ENCODE data around the gene TNK2.

Gene TNK2

GRCh38 chr3:195899701-195900435, 8.5 kb downstream of the TNK2 start:
- DNase-seq (ENCODE audit: low read depth in 2 of 2): no peak

DNA sequence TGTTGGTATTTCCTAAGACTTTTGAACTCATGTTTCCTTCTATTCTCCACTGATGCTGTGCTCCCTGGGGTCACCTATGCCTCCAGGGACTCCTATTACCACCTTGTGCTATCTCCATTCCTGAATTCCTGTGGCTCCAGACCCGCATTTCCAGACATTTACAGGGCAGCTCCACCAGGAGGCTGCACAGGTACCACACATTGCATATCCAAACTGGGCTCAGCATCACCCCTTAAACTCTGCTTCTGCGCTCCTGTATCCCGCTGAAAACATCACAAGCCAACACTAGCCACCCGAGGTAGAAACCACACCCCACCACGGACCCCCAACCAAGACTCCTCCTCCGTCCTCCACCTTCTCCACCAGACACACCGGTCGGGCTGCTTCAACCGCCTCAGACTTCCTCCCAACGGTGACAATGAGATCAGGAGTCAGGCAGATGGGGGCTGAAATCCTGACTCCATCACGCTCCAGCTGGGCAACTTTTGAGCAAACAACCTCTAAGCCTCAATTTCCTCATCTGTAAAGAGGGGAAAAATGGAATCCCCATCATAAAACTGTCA, 10.4 kb downstream of the TNK2 start:
- no peak for DNase-seq (ENCODE audit: low read depth in 2 of 2)

- no peak for DNase-seq (ENCODE audit: low read depth in 2 of 2)
Observed at GRCh38 chr3:195897081-195897852, 11.1 kb downstream of the TNK2 start.

- no peak for DNase-seq (ENCODE audit: low read depth in 2 of 2)
Observed at GRCh38 chr3:195896361-195897080, 11.8 kb downstream of the TNK2 start.

DNA sequence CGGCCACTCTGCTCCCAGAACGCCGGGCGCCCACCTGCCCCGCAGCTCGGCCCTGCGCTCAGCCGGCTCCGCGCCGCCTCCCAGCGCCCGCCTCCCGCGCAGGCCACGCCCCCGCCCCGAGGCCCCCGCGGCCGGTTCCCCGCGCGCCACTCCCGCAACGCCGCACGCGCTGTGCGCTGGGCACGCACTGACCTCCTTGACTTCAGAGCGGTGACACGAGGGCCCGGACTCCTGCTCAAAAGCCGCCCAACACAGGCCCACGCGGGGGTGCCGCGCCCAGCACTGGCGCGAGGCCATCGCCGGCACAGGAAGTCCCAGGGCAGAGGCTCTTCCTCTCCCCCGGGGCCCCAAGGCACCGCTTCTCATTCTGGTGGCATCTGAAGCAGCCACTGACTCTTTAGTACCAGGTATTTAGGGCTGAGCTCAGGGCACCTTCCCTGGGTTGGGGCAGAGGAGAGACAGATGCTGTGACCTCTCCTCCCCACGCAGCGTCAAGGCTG, 12.4 kb downstream of the TNK2 start:
- peak in 1 of 2 donors; percentile 39 for DNase-seq (ENCODE audit: low read depth in 2 of 2)

DNA sequence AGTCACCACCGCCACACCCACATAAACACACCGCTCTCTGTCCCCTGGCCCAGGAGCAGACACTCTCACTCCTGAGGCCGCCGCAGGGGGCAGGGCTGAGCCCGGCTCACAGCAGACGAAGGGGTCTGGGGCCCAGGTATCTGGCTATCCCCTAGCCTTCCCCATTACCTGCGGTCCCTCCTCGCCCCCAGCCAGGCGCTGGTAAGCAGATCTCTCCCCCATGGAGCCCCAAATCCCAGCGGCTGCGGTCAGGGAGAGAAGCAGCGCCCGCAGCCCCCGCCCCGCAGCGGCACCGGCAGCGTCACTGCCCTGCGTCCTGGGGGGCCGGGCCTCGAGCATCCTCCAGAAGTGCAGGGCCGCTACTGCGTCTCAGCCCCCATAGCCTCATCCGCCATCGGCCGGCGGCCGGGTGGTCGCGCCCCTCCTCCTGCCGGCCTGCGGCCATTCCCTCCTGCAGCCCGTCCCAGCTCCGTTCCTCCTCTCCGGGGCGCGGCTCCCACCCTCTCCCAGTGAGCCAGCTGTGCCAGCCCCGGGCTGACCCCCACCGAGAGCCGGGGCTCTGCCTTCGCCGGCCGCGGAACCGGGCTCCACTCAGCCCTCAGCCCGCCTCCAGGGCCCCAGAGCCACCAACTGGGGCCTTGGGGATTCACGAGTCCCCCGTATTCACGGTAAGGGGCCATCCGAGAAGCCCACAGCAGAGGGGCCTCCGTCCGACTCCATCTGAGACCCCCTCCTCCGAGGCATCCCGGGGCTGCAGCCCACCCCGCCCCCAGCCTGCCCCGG, 13.1 kb downstream of the TNK2 start:
- DNase-seq (ENCODE audit: low read depth in 2 of 2): peak; percentile 37 to 54

DNA sequence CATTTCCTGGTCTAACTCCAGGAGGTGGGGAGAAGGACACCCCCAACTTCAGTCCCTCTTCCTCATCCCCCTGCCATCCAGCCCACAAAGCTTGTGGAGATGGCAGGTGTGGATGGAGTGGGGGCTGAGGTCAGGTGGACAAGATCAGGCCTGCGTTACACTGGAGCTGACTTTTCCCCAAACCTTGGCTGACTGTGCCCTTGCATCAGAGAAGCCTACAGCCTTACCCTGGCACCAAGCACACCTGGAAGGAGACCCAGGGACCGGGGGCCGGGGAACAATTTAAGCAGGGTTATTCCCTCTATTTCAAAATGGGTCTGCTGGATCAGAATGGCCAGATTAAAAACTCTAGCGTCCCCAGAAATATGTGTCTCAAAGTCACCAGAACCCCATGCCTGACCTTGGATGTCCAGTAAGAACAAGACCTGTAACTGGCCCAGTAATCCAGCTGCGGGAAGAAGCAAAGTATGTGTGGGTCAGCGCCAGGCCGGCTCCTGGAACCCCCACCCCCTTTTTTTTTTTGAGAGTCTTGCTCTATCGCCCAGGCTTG, 14.4 kb downstream of the TNK2 start:
- DNase-seq (ENCODE audit: low read depth in 2 of 2): no peak

GRCh38 chr3:195893516-195893915, 14.8 kb downstream of the TNK2 start:
- DNase-seq (ENCODE audit: low read depth in 2 of 2): no peak

DNA sequence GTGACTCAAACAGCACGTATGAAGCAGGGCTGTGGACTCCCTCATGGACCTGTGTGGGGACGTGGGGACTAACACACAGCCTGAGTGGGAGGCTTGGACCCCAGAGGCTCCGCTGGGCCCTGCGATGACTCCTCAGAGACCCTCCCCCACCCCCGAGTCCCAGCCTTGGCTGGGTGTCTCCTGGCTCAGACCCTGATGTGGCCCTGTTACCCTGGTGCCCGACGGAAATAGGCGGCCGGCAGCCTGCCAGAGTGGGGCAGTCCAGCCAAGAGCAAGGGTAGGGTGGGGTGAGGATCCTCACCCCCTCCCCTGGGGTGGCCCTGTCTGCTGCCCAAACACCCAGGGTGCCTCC, 15.3 kb downstream of the TNK2 start:
- no peak for DNase-seq (ENCODE audit: low read depth in 2 of 2)

- DNase-seq (ENCODE audit: low read depth in 2 of 2): no peak
Observed at GRCh38 chr3:195892105-195893043, 16.0 kb downstream of the TNK2 start.

DNA sequence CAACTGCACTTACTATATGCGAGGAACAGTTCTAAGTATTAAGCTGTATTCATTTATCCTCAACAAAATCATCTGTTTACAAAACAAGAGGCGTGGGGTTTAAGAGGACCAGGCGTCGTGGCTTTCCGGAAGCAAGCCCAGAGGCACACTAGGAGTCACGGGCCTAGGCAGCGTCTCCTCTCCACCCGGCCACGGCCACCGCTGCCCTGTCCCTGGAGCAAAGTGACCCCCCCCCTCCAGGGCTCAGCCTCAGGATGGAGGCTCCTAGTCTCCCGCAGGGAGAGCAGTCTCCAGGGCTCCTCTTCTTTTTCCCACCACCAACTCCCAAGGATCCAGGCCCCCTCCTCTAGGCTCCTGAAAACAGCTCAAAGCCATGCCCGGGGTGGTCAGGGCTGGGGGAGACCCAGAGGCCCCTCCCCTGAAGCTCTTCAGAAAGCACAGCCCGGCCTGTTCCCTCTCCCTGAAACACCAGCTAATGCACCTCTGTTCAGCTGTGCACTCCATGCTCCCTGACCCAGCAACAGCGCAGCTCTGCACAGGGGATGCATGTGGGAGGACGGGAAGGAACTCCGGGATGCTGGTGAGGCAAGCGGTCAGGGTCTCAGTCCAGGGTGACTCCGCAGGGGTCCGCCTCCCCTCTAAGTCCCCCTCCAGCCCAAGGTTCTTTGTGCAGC, 16.8 kb downstream of the TNK2 start:
- no peak for DNase-seq (ENCODE audit: low read depth in 2 of 2)

DNA sequence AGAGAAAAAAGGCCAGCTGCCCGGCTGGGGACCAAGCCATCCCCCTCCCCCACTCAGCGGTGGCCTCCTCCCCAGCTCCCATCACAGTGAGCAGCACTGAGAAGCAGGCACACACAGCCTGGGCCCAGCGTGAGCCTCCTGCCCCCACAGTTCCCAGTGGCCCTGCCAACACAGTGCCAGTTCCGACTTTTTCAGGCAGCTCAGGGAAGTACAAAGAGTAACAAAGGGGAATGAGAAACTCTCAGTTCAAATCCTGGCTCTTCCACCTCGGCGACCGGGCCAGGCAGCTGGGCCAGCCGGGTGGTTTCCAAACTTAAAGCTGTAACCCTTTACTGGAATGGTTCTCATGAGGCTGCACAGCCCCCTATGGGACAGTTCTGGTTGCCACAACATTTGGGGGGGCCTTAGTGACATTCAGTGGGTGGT, 18.5 kb downstream of the TNK2 start:
- no peak for DNase-seq (ENCODE audit: low read depth in 2 of 2)

- DNase-seq (ENCODE audit: low read depth in 2 of 2): no peak
Observed at GRCh38 chr3:195888981-195889869, 19.1 kb downstream of the TNK2 start.

DNA sequence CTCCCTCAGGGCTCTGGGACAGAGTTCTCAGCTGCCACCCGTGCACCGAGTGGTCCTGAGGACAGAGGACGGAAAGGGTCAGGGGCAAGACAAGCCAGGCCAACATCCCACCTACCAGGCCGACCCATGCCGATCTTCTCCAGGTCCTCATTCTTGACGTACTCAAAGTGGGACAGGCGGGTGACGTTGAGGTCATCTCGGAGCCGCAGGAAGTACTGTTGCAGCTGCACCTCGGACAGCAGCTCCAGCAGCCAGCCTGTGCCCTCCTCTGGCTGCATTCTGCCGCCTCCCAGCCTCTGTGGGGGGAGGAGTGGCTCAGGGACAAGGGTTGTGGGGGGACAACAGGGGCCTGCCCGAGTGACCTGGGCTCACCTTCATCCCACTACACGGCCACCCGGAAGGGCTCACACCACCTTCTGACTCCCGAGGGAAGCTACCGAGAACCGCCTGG, 20.0 kb downstream of the TNK2 start:
- no peak for DNase-seq (ENCODE audit: low read depth in 2 of 2)

GRCh38 chr3:195887670-195888069, 20.7 kb downstream of the TNK2 start:
- no peak for DNase-seq (ENCODE audit: low read depth in 2 of 2)

DNA sequence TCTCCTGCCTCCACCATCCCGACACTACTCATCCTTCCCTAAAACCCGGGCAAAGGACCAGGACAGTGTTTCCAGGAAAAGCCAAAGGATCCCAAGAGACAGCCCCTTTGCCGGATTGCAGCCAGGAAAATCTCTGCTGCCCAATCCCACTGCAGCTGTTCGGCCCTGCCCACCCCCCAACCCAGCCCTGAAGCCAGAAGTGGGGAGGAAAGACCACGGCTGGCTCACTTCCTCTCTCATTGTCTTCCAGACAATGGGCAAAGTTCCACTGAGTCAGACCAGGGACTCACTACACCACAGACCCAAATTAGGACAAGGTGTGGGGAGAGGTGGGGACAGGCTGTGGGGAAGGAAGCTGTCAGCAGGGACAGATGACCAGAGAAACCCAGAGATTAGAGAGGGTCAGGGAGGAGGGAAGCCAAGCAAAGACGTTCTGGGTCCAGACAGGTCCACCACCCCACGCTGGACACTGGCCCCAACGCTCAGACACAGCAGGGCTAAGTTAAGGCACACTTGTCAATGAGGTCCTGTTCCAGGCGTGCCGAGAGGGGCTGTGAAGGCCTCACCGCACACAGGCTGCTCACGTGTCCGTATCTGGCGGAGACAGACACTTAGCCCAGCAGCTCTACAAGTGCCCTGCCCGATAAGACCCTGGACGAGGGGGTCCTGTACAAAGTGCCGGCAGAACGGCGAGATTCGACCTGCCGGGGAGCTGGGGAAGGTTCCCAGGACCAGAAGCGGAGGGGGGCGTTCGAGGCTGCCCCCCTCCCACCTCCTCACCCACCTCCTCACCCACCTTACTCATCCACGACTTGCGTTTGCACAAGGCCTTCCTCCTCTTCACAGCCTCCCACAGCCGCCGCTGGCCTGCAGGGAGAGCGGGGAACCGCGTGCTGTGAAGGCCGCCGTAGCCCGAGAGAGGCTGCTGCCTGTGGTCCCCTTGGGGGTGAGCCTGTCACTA, 21.9 kb downstream of the TNK2 start:
- DNase-seq (ENCODE audit: low read depth in 2 of 2): no peak

Measured in stimulated activated CD8-positive, alpha-beta memory T cell treated with anti-CD3 and anti-CD28 coated beads, Interleukin-15, amount 100 ng/mL, for 48 hours (primary cell).